GM06990 (cell line): ENCODE results near the gene SUV39H1.

Experiments
- DNase-seq: peaks from one replicate; pipeline ENCODE4 v3.0.0-alpha.2; 2011; ENCODE audit not compliant: insufficient read length; ENCODE audit errors: extremely low read depth
- H3K27me3 ChIP-seq: replicated peaks from 2 replicates; pipeline ENCODE4 v1.6.0; 2011; ENCODE audit warnings: low read length; ENCODE audit not compliant: control insufficient read depth, insufficient read depth
- H3K36me3 ChIP-seq: 2 replicates; pipeline ENCODE4 v1.5.1; 2011; ENCODE audit warnings: low read length; ENCODE audit not compliant: control insufficient read depth, insufficient read depth
- H3K4me3 ChIP-seq: replicated peaks from 2 replicates; pipeline ENCODE4 v1.5.1; 2011; ENCODE audit warnings: low read depth, mild to moderate bottlenecking, control low read depth, low read length
- TF ChIP-seq, protein P1 (sequence below): IDR thresholded peaks from 2 replicates; pipeline ENCODE4 v1.5.1; 2011; ENCODE audit warnings: low read length, control low read depth, mild to moderate bottlenecking, inconsistent platforms; ENCODE audit not compliant: insufficient read depth, poor library complexity, severe bottlenecking

Gene SUV39H1

DNA sequence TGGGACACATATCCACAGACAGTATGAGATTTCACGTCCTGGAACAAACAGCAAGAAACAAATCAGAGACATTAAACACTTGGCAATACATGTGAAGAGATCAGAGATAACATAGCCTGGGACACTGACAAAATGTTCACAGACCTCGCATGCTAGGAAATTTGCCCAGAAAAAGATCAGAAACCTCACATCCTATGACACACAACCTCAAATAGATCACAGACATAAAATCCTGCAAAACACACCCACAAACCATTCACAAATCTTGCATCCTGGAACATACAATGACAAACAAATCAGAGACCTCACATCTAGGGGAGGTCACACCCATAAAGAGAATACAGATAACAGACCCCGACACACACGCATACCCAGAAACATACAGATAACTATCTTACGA is 18.0 kb downstream of the SUV39H1 start:
- no peaks in the 10 kb centered on the region for H3K27me3 ChIP-seq
- H3K36me3 ChIP-seq, result no peaks in the 10 kb centered on the region
- H3K4me3 ChIP-seq, result no peak overlapping the region
- no peak for DNase-seq
- TF ChIP-seq, protein P1, sequence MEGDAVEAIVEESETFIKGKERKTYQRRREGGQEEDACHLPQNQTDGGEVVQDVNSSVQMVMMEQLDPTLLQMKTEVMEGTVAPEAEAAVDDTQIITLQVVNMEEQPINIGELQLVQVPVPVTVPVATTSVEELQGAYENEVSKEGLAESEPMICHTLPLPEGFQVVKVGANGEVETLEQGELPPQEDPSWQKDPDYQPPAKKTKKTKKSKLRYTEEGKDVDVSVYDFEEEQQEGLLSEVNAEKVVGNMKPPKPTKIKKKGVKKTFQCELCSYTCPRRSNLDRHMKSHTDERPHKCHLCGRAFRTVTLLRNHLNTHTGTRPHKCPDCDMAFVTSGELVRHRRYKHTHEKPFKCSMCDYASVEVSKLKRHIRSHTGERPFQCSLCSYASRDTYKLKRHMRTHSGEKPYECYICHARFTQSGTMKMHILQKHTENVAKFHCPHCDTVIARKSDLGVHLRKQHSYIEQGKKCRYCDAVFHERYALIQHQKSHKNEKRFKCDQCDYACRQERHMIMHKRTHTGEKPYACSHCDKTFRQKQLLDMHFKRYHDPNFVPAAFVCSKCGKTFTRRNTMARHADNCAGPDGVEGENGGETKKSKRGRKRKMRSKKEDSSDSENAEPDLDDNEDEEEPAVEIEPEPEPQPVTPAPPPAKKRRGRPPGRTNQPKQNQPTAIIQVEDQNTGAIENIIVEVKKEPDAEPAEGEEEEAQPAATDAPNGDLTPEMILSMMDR, result no peak

DNA sequence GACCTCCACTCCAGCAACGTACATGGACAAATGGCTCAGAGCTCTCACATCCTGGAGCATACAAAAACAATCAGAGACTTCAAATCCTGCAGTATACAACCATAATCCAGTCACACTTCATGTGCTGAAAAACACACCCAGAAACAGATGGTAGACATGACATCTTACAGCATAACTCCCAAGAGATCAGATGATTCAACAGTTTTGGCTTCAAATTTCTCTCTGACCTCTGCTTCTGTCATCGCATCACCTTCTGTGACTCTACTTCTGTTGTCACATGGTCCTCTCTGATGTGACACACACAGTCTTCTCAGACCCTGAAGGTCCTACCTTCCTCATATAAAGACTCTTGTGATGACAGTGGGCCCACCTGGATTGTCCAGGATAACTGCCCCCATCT is 18.5 kb downstream of the SUV39H1 start:
- no peaks in the 10 kb centered on the region for H3K36me3 ChIP-seq
- no peak overlapping the region for H3K4me3 ChIP-seq
- DNase-seq, result no peak
- TF ChIP-seq, protein P1, result no peak
- no peaks in the 10 kb centered on the region for H3K27me3 ChIP-seq

DNA sequence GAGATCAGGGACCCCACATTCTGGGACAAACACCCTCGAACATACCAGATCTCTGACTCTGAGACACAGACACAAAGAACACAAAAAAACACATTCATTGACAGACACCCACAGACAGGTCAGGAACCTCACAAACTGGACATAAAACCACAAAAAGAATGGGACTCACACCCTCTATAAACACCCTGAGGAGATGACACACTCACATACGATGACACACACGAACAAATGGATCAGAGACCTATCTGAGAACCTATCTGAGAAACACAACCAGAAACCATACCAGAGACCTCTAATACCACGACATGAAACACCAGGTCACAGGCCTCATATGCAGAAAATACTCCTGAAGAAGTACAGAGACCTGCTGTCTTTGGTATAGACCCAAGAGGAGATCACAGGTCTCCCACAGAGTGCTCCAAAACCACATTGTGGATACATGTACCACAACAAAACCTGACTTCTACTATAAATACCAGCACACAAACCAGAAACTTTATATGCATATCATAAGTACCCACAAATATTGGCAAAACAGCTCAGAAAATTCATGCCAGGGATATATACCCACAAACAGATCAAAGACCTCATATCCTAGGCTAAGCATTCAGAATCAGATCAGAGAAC is 19.5 kb downstream of the SUV39H1 start:
- Histone ChIP-seq H3K4me3 (no peak overlapping the region), H3K27me3 (no peaks in the 10 kb centered on the region), H3K36me3 (no peaks in the 10 kb centered on the region)
- no peak for DNase-seq
- TF ChIP-seq, protein P1, result no peak

DNA sequence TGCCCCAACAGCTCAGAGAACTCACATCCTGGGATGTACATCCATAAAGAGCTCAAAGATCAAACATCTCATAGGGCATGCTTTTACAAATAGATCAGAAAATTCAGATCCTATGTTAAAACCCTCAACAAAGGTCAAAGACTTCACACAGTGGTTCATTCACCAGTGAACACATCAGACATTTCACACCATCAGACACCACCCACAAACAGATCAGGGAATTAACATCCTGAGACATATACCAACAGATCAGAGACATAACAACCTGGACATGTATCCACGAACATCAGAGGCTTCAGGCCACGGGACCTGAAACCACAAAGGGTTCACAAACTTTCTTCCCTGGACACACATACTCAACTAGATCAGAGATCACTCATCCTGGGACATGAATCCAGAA is 23.4 kb downstream of the SUV39H1 start:
- no peak for DNase-seq
- Histone ChIP-seq H3K4me3 (no peak overlapping the region), H3K36me3 (no peaks in the 10 kb centered on the region), H3K27me3 (no peaks in the 10 kb centered on the region)
- TF ChIP-seq, protein P1, result no peak

DNA sequence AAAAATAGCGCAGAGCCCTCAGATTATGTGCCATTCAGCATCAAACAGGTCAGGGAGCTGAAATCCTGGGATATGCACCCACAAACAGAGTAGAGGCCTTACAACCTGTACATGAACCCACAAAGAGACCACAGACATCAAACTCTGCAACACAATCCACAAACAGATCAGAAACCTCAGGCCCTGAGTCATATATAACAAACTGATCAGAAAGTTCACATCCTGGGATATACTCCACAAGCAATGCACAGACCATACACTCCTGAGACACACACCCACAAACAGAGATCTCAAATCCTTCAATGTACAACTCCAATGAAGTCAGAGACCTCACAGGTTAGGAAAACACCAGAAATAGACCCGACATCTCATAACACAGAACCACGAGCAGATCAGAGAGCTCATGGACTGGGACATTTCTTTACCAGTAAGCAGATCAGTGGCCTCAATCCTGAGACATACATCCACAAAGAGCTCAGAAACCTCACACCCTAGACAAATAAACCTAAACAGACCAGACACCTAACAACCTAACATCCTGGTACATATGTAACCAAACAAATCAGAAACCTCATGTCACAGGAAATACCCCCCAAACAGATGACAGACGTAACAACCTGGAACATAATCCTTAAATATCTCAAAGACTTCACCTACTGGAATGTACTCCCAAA is 24.2 kb downstream of the SUV39H1 start:
- no peaks in the 10 kb centered on the region for H3K36me3 ChIP-seq
- no peak overlapping the region for H3K4me3 ChIP-seq
- H3K27me3 ChIP-seq, result no peaks in the 10 kb centered on the region
- TF ChIP-seq, protein P1, result no peak
- no peak for DNase-seq
